HG03558 (cell line): ENCODE measurements around the gene STK10.

Experiments
- ATAC-seq: cut with Tn5 transposase; IDR thresholded peaks from one replicate; pipeline ENCODE4 v1.9.1; 2021; ENCODE audit warnings: moderate number of reproducible peaks; ENCODE audit not compliant: unreplicated experiment; ENCODE audit errors: extremely low read depth

STK10 gene

GRCh38 chr5:172071309-172071875, 116.6 kb downstream of the STK10 start:
- no peak for ATAC-seq

- no peak for ATAC-seq
Observed at GRCh38 chr5:172065431-172066065, 122.5 kb downstream of the STK10 start.

- ATAC-seq = no peak
Observed at GRCh38 chr5:172064766-172065165, 123.3 kb downstream of the STK10 start.

- ATAC-seq = no peak
Observed at GRCh38 chr5:172064358-172064757, 123.7 kb downstream of the STK10 start.

- ATAC-seq = no peak
Observed at GRCh38 chr5:172063463-172064235, 124.4 kb downstream of the STK10 start.

- no peak for ATAC-seq
Observed at GRCh38 chr5:172059661-172060100, 128.3 kb downstream of the STK10 start.

- ATAC-seq = no peak
Observed at GRCh38 chr5:172058088-172058487, 129.9 kb downstream of the STK10 start.

- ATAC-seq = no peak
Observed at GRCh38 chr5:172055996-172056395, 132.0 kb downstream of the STK10 start.

GRCh38 chr5:172055421-172055820, 132.6 kb downstream of the STK10 start:
- ATAC-seq = no peak

GRCh38 chr5:172054611-172055153, 133.3 kb downstream of the STK10 start:
- no peak for ATAC-seq

GRCh38 chr5:172052450-172053236, 135.4 kb downstream of the STK10 start:
- no peak for ATAC-seq

- no peak for ATAC-seq
Observed at GRCh38 chr5:172051643-172052339, 136.2 kb downstream of the STK10 start.

GRCh38 chr5:172050080-172050479, 137.9 kb downstream of the STK10 start:
- no peak for ATAC-seq

GRCh38 chr5:172049226-172049796, 138.7 kb downstream of the STK10 start:
- no peak for ATAC-seq

GRCh38 chr5:172048539-172049101, 139.4 kb downstream of the STK10 start:
- ATAC-seq = no peak

- ATAC-seq = no peak
Observed at GRCh38 chr5:172048170-172048422, 139.9 kb downstream of the STK10 start.

GRCh38 chr5:172046593-172046992, 141.4 kb downstream of the STK10 start:
- ATAC-seq = no peak

- no peak for ATAC-seq
Observed at GRCh38 chr5:172045315-172045632, 142.8 kb downstream of the STK10 start.

- ATAC-seq = no peak
Observed at GRCh38 chr5:172044631-172045314, 143.3 kb downstream of the STK10 start.
